ENCODE data around the gene CSK.

The CSK gene

GRCh38 chr15:74799255-74799855, 17.5 kb downstream of the CSK start:
- peak; percentile 31; the same call in 1 of the 2 replicates for TF ChIP-seq RAD21 (IDR thresholded peaks at IDR 0.05; ENCODE audit: low read depth)
- no peak for TF ChIP-seq USF1 (IDR thresholded peaks at IDR 0.05)

- TF ChIP-seq MAX (IDR thresholded peaks at IDR 0.05), result no peak
- TF ChIP-seq TCF12 (IDR thresholded peaks at IDR 0.05; ENCODE audit: low read depth), result peak; percentile 25; the same call in 1 of the 2 replicates
- peak; percentile 94 for TF ChIP-seq RAD21 (IDR thresholded peaks at IDR 0.05; ENCODE audit: low read depth)
- TF ChIP-seq YY1 (IDR thresholded peaks at IDR 0.05; ENCODE audit: low read depth), result no peak
- peak; percentile 32; the same call in 1 of the 2 replicates for TF ChIP-seq ZBTB7A (IDR thresholded peaks at IDR 0.05; ENCODE audit: low read depth)
- no peak for TF ChIP-seq TEAD4 (IDR thresholded peaks at IDR 0.05)
Observed at GRCh38 chr15:74799856-74800558, 18.1 kb downstream of the CSK start.

GRCh38 chr15:74800559-74801094, 18.7 kb downstream of the CSK start:
- TF ChIP-seq TCF12 (IDR thresholded peaks at IDR 0.05; ENCODE audit: low read depth), result no peak
- no peak for TF ChIP-seq FOXM1 (IDR thresholded peaks at IDR 0.05; ENCODE audit: borderline replicate concordance, low read depth)
- no peak for TF ChIP-seq TEAD4 (IDR thresholded peaks at IDR 0.05)
- no peak for TF ChIP-seq ZBTB7A (IDR thresholded peaks at IDR 0.05; ENCODE audit: low read depth)

- TF ChIP-seq RAD21 (IDR thresholded peaks at IDR 0.05; ENCODE audit: low read depth) (no peak), EP300 (IDR thresholded peaks at IDR 0.05; ENCODE audit: borderline replicate concordance) (no peak), CREB1 (IDR thresholded peaks at IDR 0.05; ENCODE audit: low read depth) (no peak), REST (IDR thresholded peaks at IDR 0.05; ENCODE audit: low read depth) (no peak), CEBPB (IDR thresholded peaks at IDR 0.05) (no peak), TAF1 (IDR thresholded peaks at IDR 0.05; ENCODE audit: low read depth) (no peak), YY1 (IDR thresholded peaks at IDR 0.05; ENCODE audit: low read depth) (no peak), EGR1 (IDR thresholded peaks at IDR 0.05) (no peak), ZBTB7A (IDR thresholded peaks at IDR 0.05; ENCODE audit: low read depth) (no peak), NFIC (IDR thresholded peaks at IDR 0.05) (no peak), USF1 (IDR thresholded peaks at IDR 0.05) (no peak), TEAD4 (IDR thresholded peaks at IDR 0.05) (no peak), TCF12 (IDR thresholded peaks at IDR 0.05; ENCODE audit: low read depth) (no peak), FOXM1 (IDR thresholded peaks at IDR 0.05; ENCODE audit: borderline replicate concordance, low read depth) (no peak), MAX (IDR thresholded peaks at IDR 0.05) (no peak)
Observed at GRCh38 chr15:74801311-74801997, 19.6 kb downstream of the CSK start.

GRCh38 chr15:74802290-74802689, 20.4 kb downstream of the CSK start:
- no peak for TF ChIP-seq TEAD4 (IDR thresholded peaks at IDR 0.05)

- TF ChIP-seq ZBTB7A (IDR thresholded peaks at IDR 0.05; ENCODE audit: low read depth) (no peak), RAD21 (IDR thresholded peaks at IDR 0.05; ENCODE audit: low read depth) (no peak), FOXM1 (IDR thresholded peaks at IDR 0.05; ENCODE audit: borderline replicate concordance, low read depth) (no peak), TAF1 (IDR thresholded peaks at IDR 0.05; ENCODE audit: low read depth) (no peak), CEBPB (IDR thresholded peaks at IDR 0.05) (no peak), USF1 (IDR thresholded peaks at IDR 0.05) (no peak), REST (IDR thresholded peaks at IDR 0.05; ENCODE audit: low read depth) (no peak), EP300 (IDR thresholded peaks at IDR 0.05; ENCODE audit: borderline replicate concordance) (no peak), NFIC (IDR thresholded peaks at IDR 0.05) (no peak), YY1 (IDR thresholded peaks at IDR 0.05; ENCODE audit: low read depth) (no peak), TCF12 (IDR thresholded peaks at IDR 0.05; ENCODE audit: low read depth) (no peak), MAX (IDR thresholded peaks at IDR 0.05) (no peak), EGR1 (IDR thresholded peaks at IDR 0.05) (no peak), TEAD4 (IDR thresholded peaks at IDR 0.05) (no peak)
Observed at GRCh38 chr15:74802862-74803447, 21.1 kb downstream of the CSK start.
